ENCODE results near the gene TSSK6.

The TSSK6 gene

DNA sequence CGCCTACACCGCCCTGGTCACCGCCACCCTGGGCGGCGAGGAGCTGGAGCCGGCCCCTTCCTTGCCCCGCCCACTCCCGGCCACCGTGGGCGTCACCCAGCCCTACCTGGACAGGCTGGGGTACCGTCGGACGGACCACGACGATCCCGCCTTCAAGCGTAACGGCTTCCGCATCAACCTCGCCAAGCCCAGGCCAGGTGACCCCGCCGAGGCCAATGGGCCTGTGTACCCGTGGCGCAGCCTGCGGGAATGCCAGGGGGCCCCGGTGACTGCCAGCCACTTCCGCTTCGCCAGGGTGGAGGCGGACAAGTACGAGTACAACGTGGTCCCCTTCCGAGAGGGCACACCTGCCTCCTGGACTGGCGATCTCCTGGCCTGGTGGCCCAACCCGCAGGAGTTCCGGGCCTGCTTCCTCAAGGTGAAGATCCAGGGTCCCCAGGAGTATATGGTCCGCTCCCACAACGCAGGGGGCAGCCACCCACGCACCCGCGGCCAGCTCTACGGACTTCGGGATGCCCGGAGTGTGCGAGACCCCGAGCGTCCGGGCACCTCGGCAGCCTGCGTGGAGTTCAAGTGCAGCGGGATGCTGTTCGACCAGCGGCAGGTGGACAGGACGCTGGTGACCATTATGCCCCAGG is 29.7 kb upstream of the TSSK6 start:
- no peak for DNase-seq (ENCODE audit: low read depth in 1 of 2, low spot score in 1 of 2)

GRCh38 chr19:19544257-19544953 is 29.1 kb upstream of the TSSK6 start:
- no peak for DNase-seq (ENCODE audit: low read depth in 1 of 2, low spot score in 1 of 2)

DNA sequence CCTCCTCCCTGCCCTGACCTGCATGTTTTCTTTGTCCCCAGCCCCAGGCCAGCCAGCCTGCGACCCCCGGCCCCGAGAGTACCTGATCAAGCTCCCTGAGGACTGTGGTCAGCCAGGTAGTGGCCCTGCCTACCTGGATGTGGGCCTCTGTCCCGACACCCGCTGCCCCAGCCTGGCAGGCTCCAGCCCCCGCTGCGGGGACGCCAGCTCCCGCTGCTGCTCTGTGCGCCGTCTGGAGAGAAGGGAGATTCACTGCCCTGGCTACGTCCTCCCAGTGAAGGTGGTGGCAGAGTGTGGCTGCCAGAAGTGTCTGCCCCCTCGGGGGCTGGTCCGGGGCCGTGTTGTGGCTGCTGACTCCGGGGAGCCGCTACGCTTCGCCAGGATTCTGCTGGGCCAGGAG is 28.3 kb upstream of the TSSK6 start:
- no peak for DNase-seq (ENCODE audit: low read depth in 1 of 2, low spot score in 1 of 2)

DNA sequence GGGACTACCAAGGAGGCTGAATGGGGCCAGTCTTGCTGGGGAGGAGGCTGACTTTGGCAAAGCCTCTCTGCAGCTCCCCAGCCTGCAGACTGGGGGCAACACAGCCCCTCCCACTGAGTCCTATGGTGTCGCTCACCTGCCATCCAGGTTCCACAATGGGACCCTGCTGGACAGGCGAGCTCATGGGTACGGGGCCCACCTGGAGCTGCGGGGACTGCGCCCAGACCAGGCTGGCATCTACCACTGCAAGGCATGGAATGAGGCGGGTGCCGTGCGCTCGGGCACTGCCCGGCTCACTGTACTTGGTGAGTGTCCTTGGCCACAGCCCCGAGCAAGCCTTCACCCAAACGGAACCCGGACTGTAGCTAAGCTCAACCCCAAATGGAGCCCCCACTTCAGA is 27.8 kb upstream of the TSSK6 start:
- no peak for DNase-seq (ENCODE audit: low read depth in 1 of 2, low spot score in 1 of 2)

DNA sequence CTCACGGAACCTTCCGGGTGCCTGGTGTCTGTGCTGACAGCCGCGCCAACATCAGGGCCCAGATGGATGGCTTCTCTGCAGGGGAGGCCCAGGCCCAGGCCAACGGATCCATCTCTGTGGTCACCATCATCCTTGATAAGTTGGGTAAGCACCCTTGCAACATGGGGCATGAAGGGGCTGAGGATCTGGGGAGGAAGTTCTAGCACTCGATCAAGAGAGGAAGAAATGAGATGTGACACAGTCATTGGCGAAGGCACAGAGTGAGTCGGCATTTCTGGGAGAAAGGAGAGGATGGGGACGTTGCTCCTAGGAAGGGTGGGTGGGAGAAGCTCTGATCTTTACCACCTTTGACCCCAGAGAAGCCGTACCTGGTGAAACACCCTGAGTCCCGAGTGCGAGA is 27.2 kb upstream of the TSSK6 start:
- no peak for DNase-seq (ENCODE audit: low read depth in 1 of 2, low spot score in 1 of 2)

DNA sequence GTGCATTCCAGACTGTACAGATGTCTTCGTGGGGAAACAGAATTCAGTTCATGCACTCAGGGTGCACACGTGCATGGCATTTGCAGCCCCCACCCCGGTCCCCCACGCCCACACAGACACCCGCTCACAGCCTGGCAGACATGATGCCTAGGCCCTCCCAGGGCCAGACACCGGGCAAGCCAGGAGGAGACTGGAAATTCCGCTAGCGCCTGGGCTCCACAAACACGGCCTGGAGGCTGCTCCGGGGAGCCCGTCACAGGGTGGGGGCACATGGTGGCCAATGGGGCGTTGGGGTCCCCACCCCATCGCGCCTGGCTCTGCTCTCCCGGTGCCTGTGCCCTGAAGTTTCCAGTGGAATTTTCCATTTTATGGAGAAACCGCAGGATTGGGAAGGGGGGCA is 26.3 kb upstream of the TSSK6 start:
- no peak for DNase-seq (ENCODE audit: low read depth in 1 of 2, low spot score in 1 of 2)

DNA sequence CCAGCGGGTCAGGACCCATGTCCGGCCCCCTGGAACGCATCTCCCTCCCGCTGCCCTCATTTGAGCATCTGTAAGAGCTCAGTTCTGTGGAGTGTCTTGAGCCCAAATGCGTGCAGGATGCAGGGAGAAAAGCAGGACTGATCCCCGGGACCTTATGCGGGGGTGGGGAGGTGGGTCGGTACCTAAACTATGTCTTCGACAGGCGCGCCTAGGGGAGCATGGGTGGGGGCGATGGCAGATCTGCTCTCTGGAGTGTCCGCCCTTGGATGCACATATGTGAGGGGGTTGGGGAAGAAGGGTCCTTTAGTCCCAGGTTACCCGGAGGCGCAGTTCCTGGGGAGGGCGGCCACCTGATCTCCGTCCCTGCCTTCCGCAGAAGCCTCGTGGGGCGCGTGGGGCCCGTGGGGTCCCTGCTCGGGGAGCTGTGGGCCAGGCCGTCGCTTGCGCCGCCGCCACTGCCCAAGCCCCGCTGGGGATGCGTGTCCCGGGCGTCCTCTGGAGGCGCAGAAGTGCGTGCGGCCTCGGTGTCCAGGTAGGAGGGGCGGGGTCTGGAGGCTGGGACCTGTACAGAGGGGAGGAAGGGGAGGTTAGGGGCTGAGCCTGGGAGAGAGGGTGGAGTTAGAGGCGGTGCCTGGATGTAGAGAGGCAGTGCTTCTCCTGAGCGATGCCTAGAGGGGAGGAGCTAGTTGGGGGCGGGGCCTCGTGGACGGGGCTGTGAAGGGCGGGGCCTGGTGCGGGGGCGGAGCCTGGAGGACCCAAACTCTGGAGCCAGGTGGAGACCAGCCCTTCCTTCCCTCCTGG is 25.6 kb upstream of the TSSK6 start:
- DNase-seq (ENCODE audit: low read depth in 1 of 2, low spot score in 1 of 2) = peak; percentile 44 to 58

GRCh38 chr19:19540064-19540714 is 24.8 kb upstream of the TSSK6 start:
- peak; percentile 25 to 49 for DNase-seq (ENCODE audit: low read depth in 1 of 2, low spot score in 1 of 2)

- no peak for DNase-seq (ENCODE audit: low read depth in 1 of 2, low spot score in 1 of 2)
Measured at GRCh38 chr19:19539698-19540063, 24.3 kb upstream of the TSSK6 start.

GRCh38 chr19:19538785-19539166 is 23.4 kb upstream of the TSSK6 start:
- no peak for DNase-seq (ENCODE audit: low read depth in 1 of 2, low spot score in 1 of 2)

DNA sequence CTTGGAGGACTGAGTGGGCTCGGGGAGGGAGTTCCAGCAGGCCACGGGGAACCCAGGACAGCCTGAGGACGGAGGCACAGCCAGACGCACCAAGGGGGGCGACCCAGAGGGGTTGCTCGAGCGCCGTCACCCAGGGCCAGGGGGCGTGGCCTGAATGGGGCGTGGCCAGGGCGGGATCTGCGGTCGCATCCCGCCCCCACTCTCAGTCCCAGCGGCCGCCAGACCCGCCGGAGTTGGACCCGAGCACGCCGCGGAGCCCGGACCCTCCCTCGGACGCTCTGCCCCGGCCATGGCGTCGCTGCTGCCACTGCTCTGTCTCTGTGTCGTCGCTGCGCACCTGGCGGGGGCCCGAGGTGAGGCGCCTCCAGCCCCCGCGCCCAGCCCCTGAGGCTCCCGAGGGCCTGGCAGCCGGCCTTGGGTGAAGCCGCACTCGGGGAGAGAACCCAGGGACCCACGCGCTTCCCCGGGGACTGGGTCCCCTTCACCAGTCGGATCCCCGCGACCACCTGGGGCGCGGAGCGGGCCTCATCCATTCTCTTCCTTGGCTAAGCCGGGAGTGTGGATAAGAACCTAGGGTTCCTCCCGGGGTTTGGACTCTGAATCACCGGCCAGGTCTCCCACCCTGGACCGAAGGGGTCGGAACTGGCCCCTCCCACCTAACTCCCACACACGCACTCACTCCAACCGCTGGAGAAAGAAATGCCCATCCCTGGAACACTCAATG is 22.9 kb upstream of the TSSK6 start, which contains the start of gene CILP2:
Gene CILP2, plus strand, starts transcription at position 205 of the 724 bp plus-strand sequence. Its CDS starts 85 bp downstream, at position 290.
- peak in 1 of 2 donors; percentile 30 for DNase-seq (ENCODE audit: low read depth in 1 of 2, low spot score in 1 of 2)

GRCh38 chr19:19537075-19538048 is 22.0 kb upstream of the TSSK6 start:
- DNase-seq (ENCODE audit: low read depth in 1 of 2, low spot score in 1 of 2) = no peak

- DNase-seq (ENCODE audit: low read depth in 1 of 2, low spot score in 1 of 2) = no peak
Measured at GRCh38 chr19:19535311-19536191, 20.2 kb upstream of the TSSK6 start.

DNA sequence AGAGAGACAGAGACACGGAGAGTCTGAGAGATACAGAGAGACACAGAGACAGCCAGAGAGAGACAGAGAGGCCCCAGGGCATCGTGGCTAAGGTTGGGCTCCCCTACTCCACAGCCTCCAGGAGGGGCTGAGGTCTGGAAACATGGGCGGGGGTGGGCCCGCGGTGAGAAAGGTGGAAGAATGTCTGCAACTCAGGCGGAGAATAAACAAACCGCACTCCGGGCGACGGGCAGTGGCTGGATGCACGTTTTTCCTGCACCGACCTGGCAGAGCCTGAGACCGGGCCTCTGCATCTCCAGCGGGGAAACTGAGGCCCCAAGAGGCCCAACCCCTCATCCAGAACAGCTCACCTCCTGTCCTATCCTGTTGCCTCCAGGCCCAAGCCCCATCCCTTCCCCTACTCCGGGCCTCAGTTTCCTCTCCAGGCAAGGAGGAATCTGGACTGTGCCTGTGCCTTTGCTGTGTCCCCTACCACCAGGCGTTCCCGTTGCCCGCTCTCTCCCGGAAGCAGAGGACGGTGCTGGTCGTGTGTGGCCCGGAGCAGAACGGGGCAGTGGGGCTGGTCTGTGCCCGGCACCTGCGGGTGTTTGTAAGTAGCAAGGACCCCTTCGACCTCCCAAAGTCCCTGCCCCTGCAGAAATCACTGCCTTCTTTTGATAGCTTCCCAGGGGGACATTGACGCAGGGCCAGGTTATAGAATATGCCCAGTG is 19.4 kb upstream of the TSSK6 start:
- DNase-seq (ENCODE audit: low read depth in 1 of 2, low spot score in 1 of 2) = no peak

GRCh38 chr19:19533841-19534240 is 18.5 kb upstream of the TSSK6 start:
- DNase-seq (ENCODE audit: low read depth in 1 of 2, low spot score in 1 of 2) = no peak

GRCh38 chr19:19532806-19533701 is 17.7 kb upstream of the TSSK6 start:
- DNase-seq (ENCODE audit: low read depth in 1 of 2, low spot score in 1 of 2) = no peak

All from activated T-helper 1 cell treated with anti-CD3 and anti-CD28 coated beads, Interleukin-2, amount 50 U/mL, for 16 hours (primary cell).